ENCODE data around the gene PTGER2. TPM values are rescaled to one million over a fixed set of nuclear protein-coding genes. Genes with fewer than 3 reads are reported as not detected.

Gene PTGER2
- polyA plus RNA-seq, 3 donors: 51.5 to 90.4 (median 72.8) TPM

DNA sequence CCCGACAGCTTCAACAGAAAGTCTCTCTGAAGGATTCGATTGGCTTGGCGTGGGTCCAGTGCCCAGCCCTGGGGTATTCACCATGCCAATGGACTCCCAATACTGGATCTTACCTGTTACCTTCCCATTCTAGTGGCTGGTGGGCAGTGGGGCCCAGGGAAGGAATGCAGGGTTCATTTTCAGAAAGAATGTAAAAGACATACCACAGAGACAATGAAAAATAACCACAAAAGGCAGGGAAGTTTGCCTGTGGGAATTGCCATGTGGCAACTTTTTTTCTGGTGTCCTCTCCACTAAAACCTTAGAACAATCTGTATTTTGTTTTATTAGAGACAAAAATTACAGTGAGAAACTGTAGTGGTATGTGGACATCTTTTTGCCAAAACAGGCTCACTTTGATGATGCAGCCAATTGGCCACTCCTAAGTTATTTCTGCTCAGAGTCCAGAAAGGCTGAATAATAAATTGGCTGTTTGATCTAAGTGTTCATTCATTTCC, 55.2 kb downstream of the PTGER2 start:
- intact Hi-C loops (cut with micrococcal nuclease): no loop called here
- no peak overlapping the region for H2AFZ ChIP-seq (ENCODE audit: insufficient read depth, low read depth, low read length, poor library complexity, severe bottlenecking)
- Mint-ChIP-seq H3K9me3 (peaks cover 2 to 10% (median 7%) of the 10 kb centered on the region in 7 donors), H3K4me3 (no peak overlapping the region), H3K27ac (no peak overlapping the region), H3K27me3 (ENCODE audit: low read depth in 3 of 3) (peaks cover 9 to 21% (median 10%) of the 10 kb centered on the region in 3 donors), H3K36me3 (no peaks in the 10 kb centered on the region), H3K4me1 (peaks cover 2% of the 10 kb centered on the region)
- TF ChIP-seq, protein P1, sequence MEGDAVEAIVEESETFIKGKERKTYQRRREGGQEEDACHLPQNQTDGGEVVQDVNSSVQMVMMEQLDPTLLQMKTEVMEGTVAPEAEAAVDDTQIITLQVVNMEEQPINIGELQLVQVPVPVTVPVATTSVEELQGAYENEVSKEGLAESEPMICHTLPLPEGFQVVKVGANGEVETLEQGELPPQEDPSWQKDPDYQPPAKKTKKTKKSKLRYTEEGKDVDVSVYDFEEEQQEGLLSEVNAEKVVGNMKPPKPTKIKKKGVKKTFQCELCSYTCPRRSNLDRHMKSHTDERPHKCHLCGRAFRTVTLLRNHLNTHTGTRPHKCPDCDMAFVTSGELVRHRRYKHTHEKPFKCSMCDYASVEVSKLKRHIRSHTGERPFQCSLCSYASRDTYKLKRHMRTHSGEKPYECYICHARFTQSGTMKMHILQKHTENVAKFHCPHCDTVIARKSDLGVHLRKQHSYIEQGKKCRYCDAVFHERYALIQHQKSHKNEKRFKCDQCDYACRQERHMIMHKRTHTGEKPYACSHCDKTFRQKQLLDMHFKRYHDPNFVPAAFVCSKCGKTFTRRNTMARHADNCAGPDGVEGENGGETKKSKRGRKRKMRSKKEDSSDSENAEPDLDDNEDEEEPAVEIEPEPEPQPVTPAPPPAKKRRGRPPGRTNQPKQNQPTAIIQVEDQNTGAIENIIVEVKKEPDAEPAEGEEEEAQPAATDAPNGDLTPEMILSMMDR (IDR thresholded peaks at IDR 0.05): no peak
- DNase-seq: no peak
- H4K20me1 ChIP-seq (ENCODE audit: insufficient read depth, low read length): no peaks in the 10 kb centered on the region
- H3K27me3 ChIP-seq (ENCODE audit: control insufficient read depth in 2 of 2, insufficient read depth in 2 of 2, low read length in 2 of 2): peaks cover 42 to 47% of the 10 kb centered on the region in 2 donors
- H3K4me2 ChIP-seq (replicated peaks; ENCODE audit: extremely low read depth, low read length, poor library complexity, severe bottlenecking): no peak overlapping the region
- H3K9ac ChIP-seq (ENCODE audit: insufficient read depth, low read length, poor library complexity, severe bottlenecking): no peak overlapping the region
- no peak overlapping the region for H3K27ac ChIP-seq (ENCODE audit: low read depth in 1 of 2, low read length in 2 of 2)
- peaks cover under 1% of the 10 kb centered on the region in 2 donors for H3K4me1 ChIP-seq (ENCODE audit: control insufficient read depth in 1 of 2, insufficient read depth in 2 of 2, low read length in 2 of 2)
- no peaks in the 10 kb centered on the region for H3K9me3 ChIP-seq (replicated peaks in 1 of 2; ENCODE audit: control insufficient read depth in 1 of 2, insufficient read depth in 1 of 2, low read length in 2 of 2)
- H3K79me2 ChIP-seq (ENCODE audit: insufficient read depth, low read length): no peaks in the 10 kb centered on the region
- WGBS (ENCODE audit: insufficient coverage): no CpG with 5 or more reads among the region's 3 CpGs
- no peak overlapping the region for H3K4me3 ChIP-seq (replicated peaks in 1 of 3; ENCODE audit: low read depth in 2 of 3, low read length in 3 of 3)
- no peaks in the 10 kb centered on the region for H3K36me3 ChIP-seq (replicated peaks in 1 of 2; ENCODE audit: control insufficient read depth in 1 of 2, insufficient read depth in 2 of 2, low read length in 2 of 2)

DNA sequence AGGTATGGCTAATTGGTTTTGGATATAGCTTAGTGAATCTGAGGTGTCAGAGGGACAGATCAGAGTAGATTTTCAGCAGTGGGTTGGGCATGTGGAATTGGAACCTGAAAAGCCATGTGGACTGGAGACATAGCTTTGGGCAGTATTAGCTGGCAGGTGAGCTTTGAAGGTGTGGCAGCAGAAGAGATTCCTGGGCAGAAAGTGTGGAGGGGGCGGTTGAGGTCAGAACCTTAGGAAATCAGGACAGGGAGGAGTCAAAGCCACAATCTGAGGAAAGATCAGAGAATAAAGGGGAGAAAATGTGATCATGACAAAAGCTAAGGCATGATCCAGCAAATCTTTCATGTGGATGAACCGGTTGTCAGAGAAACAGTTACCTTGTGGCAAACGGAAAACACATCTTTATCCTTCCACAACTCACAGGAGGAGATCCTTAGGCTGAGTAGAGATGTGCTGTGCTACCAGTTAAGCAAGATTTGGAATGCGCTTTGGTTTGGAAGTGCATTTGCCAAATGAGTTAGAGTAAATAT, 56.4 kb downstream of the PTGER2 start:
- Histone ChIP-seq H2AFZ (ENCODE audit: insufficient read depth, low read depth, low read length, poor library complexity, severe bottlenecking) (no peak overlapping the region), H3K4me1 (ENCODE audit: control insufficient read depth in 1 of 2, insufficient read depth in 2 of 2, low read length in 2 of 2) (no peaks in the 10 kb centered on the region), H3K27ac (ENCODE audit: low read depth in 1 of 2, low read length in 2 of 2) (no peak overlapping the region), H3K9me3 (replicated peaks in 1 of 2; ENCODE audit: control insufficient read depth in 1 of 2, insufficient read depth in 1 of 2, low read length in 2 of 2) (no peaks in the 10 kb centered on the region), H4K20me1 (ENCODE audit: insufficient read depth, low read length) (no peaks in the 10 kb centered on the region), H3K4me2 (replicated peaks; ENCODE audit: extremely low read depth, low read length, poor library complexity, severe bottlenecking) (no peak overlapping the region), H3K36me3 (replicated peaks in 1 of 2; ENCODE audit: control insufficient read depth in 1 of 2, insufficient read depth in 2 of 2, low read length in 2 of 2) (no peaks in the 10 kb centered on the region), H3K4me3 (replicated peaks in 1 of 3; ENCODE audit: low read depth in 2 of 3, low read length in 3 of 3) (no peak overlapping the region), H3K79me2 (ENCODE audit: insufficient read depth, low read length) (no peaks in the 10 kb centered on the region), H3K9ac (ENCODE audit: insufficient read depth, low read length, poor library complexity, severe bottlenecking) (no peak overlapping the region), H3K27me3 (ENCODE audit: control insufficient read depth in 2 of 2, insufficient read depth in 2 of 2, low read length in 2 of 2) (peaks cover 36 to 40% of the 10 kb centered on the region in 2 donors)
- Mint-ChIP-seq H3K9me3 (peaks cover 4 to 10% (median 7%) of the 10 kb centered on the region in 7 donors), H3K4me3 (no peak overlapping the region), H3K27me3 (ENCODE audit: low read depth in 3 of 3) (peaks cover 7 to 11% (median 8%) of the 10 kb centered on the region in 3 donors), H3K36me3 (no peaks in the 10 kb centered on the region), H3K27ac (no peak overlapping the region), H3K4me1 (no peaks in the 10 kb centered on the region)
- 90% methylated on average over 1 of the region's 4 CpGs for WGBS (ENCODE audit: insufficient coverage)
- no peak for DNase-seq
- TF ChIP-seq, protein P1 (IDR thresholded peaks at IDR 0.05): no peak
- intact Hi-C loops (cut with micrococcal nuclease): no loop called here
